GM12872 (cell line): ENCODE data around the gene SIN3A.
A peak's percentile ranks its signal among the peaks of the same experiment; 100 is the strongest.

Experiments
- CTCF ChIP-seq: IDR thresholded peaks from 3 replicates; pipeline ENCODE4 v1.5.1; 2011; ENCODE audit warnings: low read depth, mild to moderate bottlenecking, low read length, moderate library complexity; ENCODE audit not compliant: insufficient read depth

Gene SIN3A

DNA sequence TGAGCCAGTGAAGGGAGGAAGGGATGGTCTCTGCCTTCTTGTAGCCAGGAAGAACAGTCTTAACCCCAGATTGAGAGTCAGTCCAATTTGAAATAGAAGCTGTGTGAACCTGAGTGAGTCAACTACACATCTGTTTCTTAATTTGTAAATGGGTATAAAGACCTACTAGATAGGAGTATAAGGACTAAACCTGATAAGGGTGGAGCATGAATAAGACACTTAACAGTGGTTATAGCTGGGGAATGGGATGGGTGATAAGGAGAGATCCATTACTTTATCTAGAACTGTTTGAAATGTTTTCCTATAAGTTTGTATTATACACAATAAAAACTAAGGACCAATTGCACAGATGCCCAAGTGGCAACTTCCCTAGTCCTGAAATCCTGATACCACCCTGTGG lies 84.5 kb downstream of the SIN3A start:
- TF ChIP-seq CTCF = no peak

DNA sequence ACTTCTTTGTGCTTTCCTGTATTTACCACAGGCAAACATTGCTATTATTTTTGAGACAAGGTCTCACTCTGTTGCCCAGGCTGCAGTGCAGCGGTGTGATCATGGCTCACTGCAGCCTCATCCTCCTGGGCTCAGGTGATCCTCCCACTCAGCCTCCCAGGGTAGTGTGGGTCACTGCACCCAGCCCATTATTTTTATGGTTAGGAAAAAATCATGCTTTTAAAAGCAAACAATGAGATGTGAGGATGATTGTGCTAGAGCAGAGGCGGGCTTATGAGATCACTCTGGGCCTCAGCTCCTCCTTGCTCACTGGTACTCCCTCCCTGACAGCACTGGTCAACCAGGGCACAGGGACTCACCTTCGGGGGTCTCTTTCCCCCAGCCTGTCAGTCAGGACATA lies 85.3 kb downstream of the SIN3A start:
- no peak for TF ChIP-seq CTCF

DNA sequence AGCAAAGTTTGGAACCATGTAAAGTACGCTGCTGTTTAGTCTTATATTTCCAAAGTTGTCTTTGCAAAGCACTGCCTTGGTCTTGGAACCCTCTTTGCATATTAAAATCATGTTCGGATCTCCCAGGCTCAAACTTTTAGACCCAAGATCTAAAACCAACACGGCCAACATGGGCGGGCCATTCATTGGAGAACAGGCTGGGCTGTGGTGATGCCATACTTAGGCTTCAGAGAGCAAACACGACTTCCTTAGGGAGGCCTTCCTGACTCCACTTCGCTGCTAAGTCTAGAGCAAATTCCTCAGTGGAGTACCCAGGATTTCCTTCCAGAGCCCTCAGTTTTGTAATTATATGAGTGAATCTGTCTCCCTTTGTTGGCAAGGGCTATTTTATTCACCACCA lies 86.6 kb downstream of the SIN3A start:
- no peak for TF ChIP-seq CTCF

DNA sequence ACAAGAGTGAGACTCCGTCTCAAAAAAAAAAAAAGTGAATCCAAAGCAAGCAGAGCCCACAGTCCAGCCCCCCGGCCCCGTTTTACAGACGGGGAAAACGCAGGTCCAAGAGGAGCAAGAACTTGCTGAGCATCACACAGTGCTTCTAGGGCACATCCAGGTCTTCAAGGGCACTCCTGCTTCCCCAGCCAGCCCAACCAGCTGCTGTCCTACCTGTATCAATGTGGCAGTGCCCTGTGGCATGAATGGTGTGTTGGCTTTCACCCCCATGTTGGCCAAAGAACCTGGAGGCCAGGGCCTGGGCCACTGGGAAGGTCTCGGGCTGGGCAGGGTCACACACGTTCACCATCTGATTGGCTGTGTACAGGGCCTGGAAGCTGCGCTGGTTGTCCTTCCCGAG lies 87.7 kb downstream of the SIN3A start:
- TF ChIP-seq CTCF = no peak

DNA sequence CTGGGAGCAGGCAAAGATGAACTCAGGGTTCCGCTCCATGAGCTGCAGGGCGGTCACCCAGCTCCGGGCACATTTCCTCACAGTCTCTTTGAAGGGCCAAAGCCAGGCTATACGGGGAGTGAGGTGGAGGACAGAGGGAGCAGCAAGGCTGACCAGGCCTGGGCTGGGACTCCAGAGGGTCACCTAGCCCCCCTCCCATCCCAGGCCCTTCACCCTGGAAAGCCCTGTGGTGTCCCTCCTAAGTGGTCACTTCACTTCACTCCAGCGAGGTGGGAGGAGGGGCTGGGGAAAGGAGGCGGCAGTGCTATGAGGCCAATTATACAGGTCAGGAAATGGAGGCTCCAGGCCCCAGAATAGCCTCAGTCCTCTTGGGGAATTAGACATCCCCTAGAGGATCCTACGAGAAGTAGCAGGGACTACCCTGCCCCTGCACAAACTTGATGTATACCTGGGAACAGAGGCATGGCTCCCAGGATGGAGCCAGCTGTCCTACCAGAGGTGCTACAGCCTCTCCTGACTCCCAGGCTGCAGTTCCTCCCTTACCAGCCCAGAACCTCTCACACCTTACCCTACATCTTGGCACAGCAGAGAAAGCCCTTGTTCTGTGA lies 88.7 kb downstream of the SIN3A start:
- 0 out of 3 replicates have a peak, but pooled peaks have one; percentile 11 for TF ChIP-seq CTCF

- no peak for TF ChIP-seq CTCF
These were observed 89.4 kb downstream of the SIN3A start for GRCh38 chr15:75361989-75362641.

DNA sequence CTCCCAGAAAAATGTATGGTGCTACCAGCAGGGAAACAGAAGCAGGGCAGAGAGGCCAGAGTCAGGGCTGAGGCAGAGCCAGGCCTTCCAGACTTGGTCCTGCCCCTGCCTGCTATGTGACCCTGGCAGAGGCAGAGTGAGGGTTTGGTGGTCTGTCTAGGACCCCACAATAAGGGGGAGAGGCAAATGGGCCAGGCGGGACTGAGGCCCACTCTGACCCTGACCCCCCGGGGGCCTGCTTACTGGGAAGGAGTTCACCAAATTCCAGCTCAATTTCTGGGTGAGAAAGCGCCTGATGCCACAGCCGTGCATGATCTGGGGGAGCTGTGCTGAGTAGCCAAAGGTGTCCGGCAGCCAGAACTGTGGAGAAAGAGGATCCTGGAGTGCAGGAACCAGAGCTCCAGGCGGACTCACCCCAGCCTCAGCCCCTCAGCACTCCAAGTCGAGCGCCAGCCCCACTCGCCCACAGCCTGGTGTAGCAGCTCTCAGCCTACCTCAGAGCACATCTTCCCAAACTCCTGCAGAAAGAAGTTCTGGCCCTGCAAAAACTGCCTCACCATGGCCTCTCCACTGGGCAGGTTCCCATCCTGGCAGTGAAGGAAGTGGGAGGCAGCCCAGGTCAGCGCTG lies 90.0 kb downstream of the SIN3A start:
- no peak for TF ChIP-seq CTCF
